Tibial nerve (tissue), 4 donors: ENCODE data around the gene LLGL2.

Experiments
- CTCF ChIP-seq, 5 experiments: fragments of 200-600 bp in 3 of 5; fragments of 450-650 bp in 2 of 5; sonication (generic) in 3 of 5; IDR thresholded peaks; one replicate each; pipeline ENCODE4 v1.5.1; 2016 to 2019; ENCODE audit warnings: antibody characterized with exemption in 5 of 5, mild to moderate bottlenecking in 3 of 5, moderate library complexity in 2 of 5
- EP300 ChIP-seq, 2 donors: sonication (generic); formaldehyde crosslinking; IDR thresholded peaks; one replicate each; pipeline ENCODE4 v1.6.1; 2017; ENCODE audit warnings: antibody characterized with exemption in 2 of 2, mild to moderate bottlenecking in 1 of 2
- POLR2A ChIP-seq, 2 donors: fragments of 450-650 bp; IDR thresholded peaks; one replicate each; pipeline ENCODE4 v1.6.1; 2017; ENCODE audit warnings: antibody characterized with exemption in 2 of 2, mild to moderate bottlenecking in 2 of 2, moderate library complexity in 2 of 2

- TF ChIP-seq CTCF (IDR thresholded peaks at IDR 0.05) (no peak), EP300 (IDR thresholded peaks at IDR 0.05) (no peak), POLR2A (IDR thresholded peaks at IDR 0.05) (no peak)
Measured at GRCh38 chr17:75525806-75526554, 483 bp downstream of the LLGL2 start.
